Measurements from ENCODE around the gene GID8. TPM values are rescaled to one million over a fixed set of nuclear protein-coding genes. Genes with fewer than 3 reads are reported as not detected.

The GID8 gene
- total RNA-seq, 1 experiment from 2014 or later = 40.2 TPM

DNA sequence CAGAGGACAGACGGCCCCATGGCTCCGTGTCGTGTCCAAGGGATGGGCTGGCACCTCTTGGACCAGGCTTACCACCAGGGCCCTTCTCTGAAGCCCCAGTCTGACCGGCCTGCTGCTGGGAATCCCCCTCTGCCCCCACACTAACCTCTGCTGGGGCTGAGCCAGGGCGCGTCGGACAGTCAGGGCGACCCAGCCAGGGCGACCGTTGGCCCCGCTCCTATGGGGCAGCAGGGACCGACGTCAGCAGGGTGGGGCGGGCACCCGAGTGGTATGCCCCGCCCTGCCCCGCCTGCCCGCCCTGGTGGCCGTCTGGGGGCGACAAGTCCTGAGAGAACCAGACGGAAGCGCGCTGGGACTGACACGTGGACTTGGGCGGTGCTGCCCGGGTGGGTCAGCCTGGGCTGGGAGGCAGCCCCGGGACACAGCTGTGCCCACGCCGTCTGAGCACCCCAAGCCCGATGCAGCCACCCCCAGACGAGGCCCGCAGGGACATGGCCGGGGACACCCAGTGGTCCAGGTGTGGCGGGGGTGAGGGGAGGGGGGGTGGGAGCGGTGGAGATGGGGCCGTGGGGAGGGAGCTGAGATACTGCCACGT lies 14.5 kb downstream of the GID8 start, which contains the start of gene SLC17A9:
SLC17A9 (plus strand) TSS at position 337 of the 595 bp plus-strand sequence; CDS start at position 459, 122 bp downstream.
- intact Hi-C loops (cut with micrococcal nuclease; ENCODE audit: unreplicated experiment) = no loop called here

DNA sequence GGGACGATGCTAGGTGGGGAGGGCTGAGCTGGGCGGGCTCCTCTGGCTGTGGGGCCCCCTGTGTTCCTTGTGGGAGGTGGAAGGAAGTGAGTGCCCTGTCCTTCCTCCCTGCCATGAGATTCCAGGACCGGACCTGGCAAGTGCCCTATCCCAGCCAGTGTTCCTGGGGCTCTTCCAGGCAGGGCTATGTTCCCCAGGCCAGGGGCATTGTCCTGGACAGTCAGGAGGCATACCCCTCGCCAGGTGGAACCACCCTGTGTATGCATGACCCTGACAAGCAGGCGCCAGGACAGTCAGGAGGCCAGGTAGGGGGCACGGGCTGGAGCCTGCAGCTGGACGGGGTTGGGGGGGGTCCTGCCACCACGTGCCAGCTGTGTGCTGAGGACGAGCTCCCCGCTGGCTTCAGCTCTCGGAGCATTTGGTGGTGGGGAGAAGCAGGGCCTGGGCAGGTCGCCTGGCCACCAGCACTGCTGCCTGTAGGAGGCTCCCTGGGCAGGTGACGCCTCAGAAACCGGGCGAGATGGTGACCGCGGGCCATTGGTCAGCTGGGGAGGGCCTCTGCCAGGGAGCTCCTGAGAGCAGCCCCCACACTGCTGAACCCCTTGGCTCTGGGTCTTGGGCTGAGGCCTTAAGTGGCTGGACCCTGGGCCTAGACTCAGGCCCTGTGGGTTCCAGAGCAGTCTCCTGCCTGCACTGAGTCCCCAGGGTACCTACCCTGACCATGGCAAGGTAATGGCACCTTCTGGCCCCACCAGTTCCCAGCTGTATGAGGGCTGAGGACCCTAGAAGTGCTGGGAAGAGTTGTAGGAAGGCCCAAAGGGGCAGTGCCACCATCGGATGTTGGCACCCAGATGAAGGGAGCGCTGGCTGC lies 15.3 kb downstream of the GID8 start:
- no peaks in the 10 kb centered on the region for H3K9me3 ChIP-seq (ENCODE audit: low read depth, low read length, poor library complexity, severe bottlenecking)
- intact Hi-C loops (cut with micrococcal nuclease; ENCODE audit: unreplicated experiment) = no loop called here
- no peak for TF ChIP-seq EZH2 (IDR thresholded peaks at IDR 0.05; ENCODE audit: borderline replicate concordance, low read depth, low read length, poor library complexity, severe bottlenecking)
- TF ChIP-seq, protein P1, sequence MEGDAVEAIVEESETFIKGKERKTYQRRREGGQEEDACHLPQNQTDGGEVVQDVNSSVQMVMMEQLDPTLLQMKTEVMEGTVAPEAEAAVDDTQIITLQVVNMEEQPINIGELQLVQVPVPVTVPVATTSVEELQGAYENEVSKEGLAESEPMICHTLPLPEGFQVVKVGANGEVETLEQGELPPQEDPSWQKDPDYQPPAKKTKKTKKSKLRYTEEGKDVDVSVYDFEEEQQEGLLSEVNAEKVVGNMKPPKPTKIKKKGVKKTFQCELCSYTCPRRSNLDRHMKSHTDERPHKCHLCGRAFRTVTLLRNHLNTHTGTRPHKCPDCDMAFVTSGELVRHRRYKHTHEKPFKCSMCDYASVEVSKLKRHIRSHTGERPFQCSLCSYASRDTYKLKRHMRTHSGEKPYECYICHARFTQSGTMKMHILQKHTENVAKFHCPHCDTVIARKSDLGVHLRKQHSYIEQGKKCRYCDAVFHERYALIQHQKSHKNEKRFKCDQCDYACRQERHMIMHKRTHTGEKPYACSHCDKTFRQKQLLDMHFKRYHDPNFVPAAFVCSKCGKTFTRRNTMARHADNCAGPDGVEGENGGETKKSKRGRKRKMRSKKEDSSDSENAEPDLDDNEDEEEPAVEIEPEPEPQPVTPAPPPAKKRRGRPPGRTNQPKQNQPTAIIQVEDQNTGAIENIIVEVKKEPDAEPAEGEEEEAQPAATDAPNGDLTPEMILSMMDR (conservative IDR thresholded peaks at IDR 0.05; ENCODE audit: low read depth, low read length) = no peak
- no peak for DNase-seq (ENCODE audit: low spot score)
- no peak overlapping the region for H3K27ac ChIP-seq (ENCODE audit: low read depth, low read length, poor library complexity, severe bottlenecking)
- ChIA-PET CTCF (no interaction called here), POLR2A (ENCODE audit: low non-redundant PET) (no interaction called here)
- BruUV-seq (replicated peaks) = no TSS peak
- peaks cover 11% of the 10 kb centered on the region for H3K36me3 ChIP-seq (ENCODE audit: insufficient read depth, low read length, poor library complexity, severe bottlenecking)
- H3K4me3 ChIP-seq (ENCODE audit: low read depth, low read length, poor library complexity, severe bottlenecking) = no peak overlapping the region
- H3K4me1 ChIP-seq (ENCODE audit: insufficient read depth, low read length, poor library complexity, severe bottlenecking) = peaks cover 6% of the 10 kb centered on the region
- H3K27me3 ChIP-seq (replicated peaks; ENCODE audit: insufficient read depth, low read depth, low read length, poor library complexity) = no peaks in the 10 kb centered on the region

More for the DNA sequence above, 14.5 kb downstream of the GID8 start, which contains the start of gene SLC17A9:
- no TSS peak for BruUV-seq (replicated peaks)
- peaks cover 6% of the 10 kb centered on the region for H3K4me1 ChIP-seq (ENCODE audit: insufficient read depth, low read length, poor library complexity, severe bottlenecking)
- no peak for TF ChIP-seq EZH2 (IDR thresholded peaks at IDR 0.05; ENCODE audit: borderline replicate concordance, low read depth, low read length, poor library complexity, severe bottlenecking)
- TF ChIP-seq, protein P1 (conservative IDR thresholded peaks at IDR 0.05; ENCODE audit: low read depth, low read length) = no peak
- H3K4me3 ChIP-seq (ENCODE audit: low read depth, low read length, poor library complexity, severe bottlenecking) = no peak within 1 kb of the TSS
- H3K9me3 ChIP-seq (ENCODE audit: low read depth, low read length, poor library complexity, severe bottlenecking) = no peaks in the 10 kb centered on the region
- ChIA-PET CTCF (no interaction called here), POLR2A (ENCODE audit: low non-redundant PET) (no interaction called here)
- peaks cover 18% of the 10 kb centered on the region for H3K36me3 ChIP-seq (ENCODE audit: insufficient read depth, low read length, poor library complexity, severe bottlenecking)
- no peak within 1 kb of the TSS for H3K27ac ChIP-seq (ENCODE audit: low read depth, low read length, poor library complexity, severe bottlenecking)
- no peak for DNase-seq (ENCODE audit: low spot score)
- H3K27me3 ChIP-seq (replicated peaks; ENCODE audit: insufficient read depth, low read depth, low read length, poor library complexity) = no peaks in the 10 kb centered on the region

DNA sequence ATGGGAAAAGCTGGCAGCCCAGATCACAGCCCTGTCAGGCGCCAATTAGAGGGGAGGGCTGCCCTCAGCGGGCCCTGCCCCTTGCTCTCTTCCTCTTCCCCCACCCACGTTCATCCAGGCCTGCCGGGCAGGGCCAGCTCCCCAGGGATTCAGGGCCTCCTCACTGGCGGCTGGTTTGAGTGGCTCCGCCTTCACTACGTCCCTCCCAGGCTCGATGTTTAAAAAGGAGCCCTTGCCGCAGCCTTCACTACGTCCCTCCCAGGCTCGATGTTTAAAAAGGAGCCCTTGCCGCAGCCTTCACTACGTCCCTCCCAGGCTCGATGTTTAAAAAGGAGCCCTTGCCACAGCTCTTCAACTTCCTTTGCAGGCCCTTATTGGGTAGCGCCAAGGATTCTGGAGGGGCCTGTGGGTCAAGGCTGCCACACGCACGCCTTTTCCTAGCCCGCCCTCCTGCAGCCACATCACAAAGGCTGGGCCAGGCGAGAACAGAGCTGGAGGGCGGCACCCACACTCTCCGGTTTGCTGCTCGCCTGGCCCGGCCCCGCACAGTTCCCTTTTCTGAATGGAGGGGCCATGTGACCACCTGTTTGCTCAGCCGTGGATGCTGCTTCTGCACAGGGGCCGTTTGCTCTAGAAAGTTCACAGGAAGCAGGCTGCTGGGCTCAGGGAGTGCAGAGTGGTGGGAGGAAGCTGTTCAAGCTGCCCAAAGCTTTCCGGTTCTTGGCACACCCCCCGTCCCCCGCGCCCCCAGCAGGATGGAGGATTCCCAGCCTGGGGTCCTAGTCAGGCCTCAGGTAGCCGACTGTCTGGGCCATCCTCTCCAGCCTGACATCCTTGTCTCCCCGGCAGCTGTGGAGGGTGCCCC lies 16.1 kb downstream of the GID8 start:
- Histone ChIP-seq H3K4me1 (ENCODE audit: insufficient read depth, low read length, poor library complexity, severe bottlenecking) (peaks cover 6% of the 10 kb centered on the region), H3K27me3 (replicated peaks; ENCODE audit: insufficient read depth, low read depth, low read length, poor library complexity) (no peaks in the 10 kb centered on the region), H3K9me3 (ENCODE audit: low read depth, low read length, poor library complexity, severe bottlenecking) (no peaks in the 10 kb centered on the region), H3K36me3 (ENCODE audit: insufficient read depth, low read length, poor library complexity, severe bottlenecking) (peaks cover 4% of the 10 kb centered on the region), H3K27ac (ENCODE audit: low read depth, low read length, poor library complexity, severe bottlenecking) (no peak overlapping the region), H3K4me3 (ENCODE audit: low read depth, low read length, poor library complexity, severe bottlenecking) (no peak overlapping the region)
- TF ChIP-seq, protein P1 (conservative IDR thresholded peaks at IDR 0.05; ENCODE audit: low read depth, low read length) = no peak
- TF ChIP-seq EZH2 (IDR thresholded peaks at IDR 0.05; ENCODE audit: borderline replicate concordance, low read depth, low read length, poor library complexity, severe bottlenecking) = no peak
- intact Hi-C loops (cut with micrococcal nuclease; ENCODE audit: unreplicated experiment) = no loop called here
- CTCF ChIA-PET = interaction anchor here (0.6 kb wide), 1 partner anchor 271 kb away, joined by 3 read pairs; no protein-coding TSS in a partner anchor
- peak; percentile 51 for DNase-seq (ENCODE audit: low spot score)
- POLR2A ChIA-PET (ENCODE audit: low non-redundant PET) = no interaction called here
- BruUV-seq (replicated peaks) = no TSS peak

All from A673 (cell line).